ENCODE measurements around the gene MYH15.

MYH15 gene

DNA sequence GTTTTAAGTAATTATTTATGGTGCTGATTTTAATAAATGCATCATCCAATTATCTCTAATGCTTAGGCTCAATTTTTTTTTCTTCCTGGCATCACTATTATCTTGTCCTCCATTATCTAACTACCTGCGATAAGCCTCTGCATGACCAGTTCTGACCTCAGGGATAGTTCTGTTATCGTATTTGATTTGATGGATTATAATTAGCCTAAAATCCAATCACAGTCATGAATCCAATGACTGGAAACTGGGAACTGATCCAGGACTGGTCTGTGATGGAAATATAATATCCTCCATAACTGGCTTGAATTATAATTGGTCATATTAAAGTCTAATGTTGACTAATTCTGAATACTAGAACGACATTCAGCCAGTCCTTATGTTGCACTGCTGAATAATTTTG is 1.1 kb downstream of the MYH15 start:
- DNase-seq: no peak

DNA sequence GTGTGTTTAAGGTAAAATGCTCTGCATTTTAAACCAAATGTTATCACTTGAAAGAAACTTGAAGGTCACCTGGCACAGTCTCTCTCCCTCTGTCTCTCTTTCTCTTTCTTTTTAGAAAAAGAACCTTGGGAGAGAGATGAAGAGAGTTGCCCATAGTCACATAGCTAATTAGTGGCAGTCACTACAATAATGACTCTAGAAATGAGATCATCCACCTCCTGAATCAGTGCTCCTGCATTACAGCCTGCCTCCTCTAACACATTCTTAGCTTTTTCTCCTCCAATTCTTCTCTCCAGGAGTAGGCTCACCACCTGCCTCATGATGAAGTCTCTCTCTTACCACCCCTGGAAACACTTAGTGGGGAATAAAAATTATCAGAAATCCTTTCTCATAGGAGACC is 2.5 kb downstream of the MYH15 start:
- no peak for DNase-seq

GRCh38 chr3:108505811-108506210 is 4.6 kb downstream of the MYH15 start:
- no peak for DNase-seq

DNA sequence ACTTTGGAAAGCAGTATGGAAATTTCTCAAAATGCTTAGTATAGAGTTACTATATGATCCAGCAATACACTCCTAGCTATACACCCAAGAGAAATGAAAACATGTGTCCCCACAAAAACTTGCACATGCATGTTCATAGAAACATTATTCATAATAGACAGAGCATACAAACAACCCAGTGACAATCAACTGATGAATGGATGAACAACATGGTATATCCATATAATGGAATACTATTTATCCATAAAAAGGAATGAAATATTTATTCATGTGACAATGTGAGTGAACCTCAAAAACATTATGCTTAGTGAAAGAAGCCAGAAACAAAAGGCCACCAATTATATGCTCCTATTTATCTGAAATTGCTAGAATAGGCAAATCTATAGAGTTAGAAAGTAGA is 6.7 kb downstream of the MYH15 start:
- DNase-seq: no peak

DNA sequence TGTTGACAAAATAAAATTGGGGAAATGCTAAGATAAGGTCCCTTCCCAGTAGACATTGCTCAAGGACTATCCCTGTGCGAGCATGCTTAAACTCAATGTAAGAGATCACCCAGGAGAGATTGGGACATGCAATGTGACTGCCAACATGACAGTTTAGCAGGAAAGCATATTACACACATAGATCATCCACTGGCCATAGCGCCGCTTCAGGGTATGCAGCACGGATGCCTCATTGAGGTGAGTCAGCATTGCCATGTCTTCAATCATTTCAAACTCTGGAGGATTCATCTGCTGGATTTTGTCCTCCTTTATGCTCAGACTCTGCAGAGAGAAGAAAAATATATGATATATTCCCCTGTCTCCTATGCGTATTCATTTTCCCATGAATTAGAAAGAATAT is 8.9 kb downstream of the MYH15 start:
- DNase-seq: no peak

GRCh38 chr3:108500728-108501127 is 9.7 kb downstream of the MYH15 start:
- no peak for DNase-seq

GRCh38 chr3:108497271-108497670 is 13.1 kb downstream of the MYH15 start:
- no peak for DNase-seq

GRCh38 chr3:108495717-108496116 is 14.7 kb downstream of the MYH15 start:
- no peak for DNase-seq

DNA sequence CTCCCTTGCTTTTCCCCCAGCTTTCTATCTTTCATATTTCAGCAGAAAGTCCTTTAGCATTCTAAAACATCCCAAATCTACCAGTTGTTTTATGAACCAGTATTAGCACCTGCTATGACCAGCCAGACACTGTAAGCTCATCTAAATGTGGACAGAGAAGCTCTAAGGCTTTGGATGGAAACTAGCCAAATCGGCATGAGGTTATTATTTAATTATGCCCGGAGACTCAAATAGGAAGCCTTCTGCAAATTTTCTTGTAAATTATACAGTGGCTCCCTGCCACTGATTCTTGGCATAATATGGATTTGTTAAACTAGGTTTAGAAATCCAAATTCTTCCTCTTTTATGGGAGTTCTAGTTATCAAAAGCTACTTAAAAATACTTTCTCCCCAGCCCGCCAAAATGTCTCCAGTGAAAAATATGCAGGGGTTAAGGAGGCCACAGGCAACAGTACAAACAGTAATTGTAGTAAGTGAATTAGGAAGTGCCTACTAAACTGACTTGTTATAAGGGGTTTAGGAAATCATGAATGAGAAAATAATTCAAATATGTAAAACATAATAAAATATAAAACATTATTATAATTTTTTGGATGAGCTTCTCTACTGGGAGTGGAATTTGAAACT is 15.4 kb downstream of the MYH15 start:
- no peak for DNase-seq

- DNase-seq: no peak
These were observed 16.5 kb downstream of the MYH15 start for GRCh38 chr3:108493862-108494261.

DNA sequence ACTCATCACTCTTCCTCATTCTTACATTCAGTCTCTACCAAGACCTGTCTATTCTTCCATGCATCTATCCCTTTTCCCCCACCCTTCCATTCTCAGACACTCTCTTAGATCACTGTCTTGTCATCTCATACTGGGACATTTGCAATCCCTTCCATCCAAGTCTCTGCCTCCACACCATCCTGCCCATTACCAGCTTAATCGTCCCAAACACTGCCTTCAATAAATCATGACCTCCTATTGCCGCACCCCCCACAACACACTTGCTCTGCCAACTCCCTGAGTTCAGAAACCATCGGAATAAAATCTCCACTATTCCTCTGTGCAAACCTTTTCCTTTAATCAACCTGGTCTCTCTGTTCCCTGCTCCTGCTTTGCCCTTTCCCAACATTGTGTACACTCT is 18.9 kb downstream of the MYH15 start:
- DNase-seq: no peak

DNA sequence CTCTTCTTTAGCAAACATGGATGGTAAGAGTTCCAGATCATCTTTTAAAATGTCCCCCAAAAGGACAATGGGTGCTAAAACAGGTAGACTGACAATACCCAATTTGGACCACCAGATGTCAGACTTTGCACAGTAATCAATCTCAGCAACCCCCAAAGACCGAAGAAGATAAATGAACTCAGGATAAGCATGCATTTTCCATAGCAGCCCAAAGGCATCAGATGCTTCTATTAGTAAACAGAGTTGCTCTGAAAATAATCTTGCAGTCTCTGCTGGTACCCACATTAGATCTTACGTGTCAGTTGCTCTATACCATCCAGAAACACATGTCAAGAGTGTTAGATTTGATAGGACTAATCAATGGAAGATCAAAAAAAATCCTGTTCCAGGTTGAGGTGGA is 20.6 kb downstream of the MYH15 start:
- DNase-seq: peak; percentile 27

DNA sequence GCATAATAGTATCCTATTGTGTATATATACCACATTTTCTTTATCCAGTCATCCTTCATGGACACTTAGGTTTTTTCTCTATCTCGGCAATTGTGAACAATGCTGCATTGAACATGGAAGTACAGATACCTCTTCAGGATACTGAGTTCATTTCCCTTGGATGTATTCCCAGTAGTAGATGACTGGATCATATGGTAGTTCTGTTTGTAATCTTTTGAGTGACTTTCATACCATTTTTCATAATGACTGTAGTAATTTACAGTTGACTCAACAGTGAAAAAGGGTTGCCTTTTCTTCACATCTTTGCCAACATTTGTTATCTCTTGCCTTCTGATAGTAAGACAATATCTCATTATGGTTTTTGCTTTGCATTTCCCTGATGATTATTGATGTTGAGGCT is 21.8 kb downstream of the MYH15 start:
- no peak for DNase-seq

- no peak for DNase-seq
These were observed 23.0 kb downstream of the MYH15 start for GRCh38 chr3:108487439-108487838.

DNA sequence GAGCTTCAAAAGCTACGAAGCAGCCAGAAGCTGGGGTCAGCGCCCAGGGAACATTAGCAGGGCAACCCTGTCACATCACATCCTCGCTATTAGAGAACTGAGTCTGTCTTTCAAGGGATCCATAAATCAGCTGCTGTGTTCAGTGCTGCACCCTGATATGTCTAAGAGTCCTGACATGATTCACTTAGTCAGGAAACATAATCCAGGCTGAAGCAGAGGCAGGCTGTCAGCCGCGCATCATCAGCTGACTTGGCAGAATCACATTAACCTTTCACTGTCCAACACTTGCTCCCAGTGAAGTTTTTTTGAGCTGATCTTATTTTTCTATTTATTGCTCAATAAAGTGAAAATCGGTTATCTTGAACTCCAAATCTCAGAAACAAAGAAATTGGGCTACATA is 23.5 kb downstream of the MYH15 start:
- DNase-seq: peak; percentile 5

DNA sequence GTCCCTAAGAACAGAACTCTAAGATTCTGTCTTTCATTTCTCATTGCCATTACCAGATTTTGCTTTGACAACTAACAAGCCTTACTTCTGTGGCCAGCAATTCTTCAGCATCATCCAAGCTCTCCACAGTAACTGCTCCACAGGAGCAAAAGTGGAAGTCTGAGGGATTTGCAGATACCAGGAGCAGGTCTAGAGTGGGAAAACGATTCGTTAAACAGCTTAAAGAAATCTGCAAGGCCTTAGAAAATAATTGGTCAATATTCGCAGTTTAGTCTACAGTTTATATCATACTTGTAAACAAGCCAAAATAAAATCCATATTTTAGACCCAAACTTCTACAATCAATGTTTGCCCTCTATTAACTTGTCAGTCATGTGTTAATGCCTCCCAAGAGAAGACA is 24.1 kb downstream of the MYH15 start:
- no peak for DNase-seq

GRCh38 chr3:108485146-108485545 is 25.2 kb downstream of the MYH15 start:
- no peak for DNase-seq

DNA sequence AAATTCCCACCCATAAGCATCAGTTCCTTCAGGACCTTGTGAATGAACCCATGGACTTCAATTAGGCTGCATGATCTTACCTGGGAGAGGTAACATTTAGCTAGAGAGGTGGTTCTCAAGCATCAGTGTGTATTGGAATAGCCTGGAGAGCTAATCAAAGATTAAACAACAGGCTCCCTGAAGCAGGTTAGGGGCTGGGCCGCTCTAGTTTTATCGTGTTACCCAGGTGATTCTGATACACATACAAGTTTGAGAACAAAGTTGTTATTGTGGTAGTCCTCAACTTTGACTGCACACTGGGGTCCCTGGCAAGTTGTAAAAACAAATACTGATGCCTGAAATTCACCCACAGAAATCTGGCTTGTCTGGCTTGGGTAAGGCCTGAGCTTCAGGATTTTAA is 31.2 kb downstream of the MYH15 start:
- no peak for DNase-seq

GRCh38 chr3:108477511-108478147 is 32.8 kb downstream of the MYH15 start:
- DNase-seq: peak; percentile 69

DNA sequence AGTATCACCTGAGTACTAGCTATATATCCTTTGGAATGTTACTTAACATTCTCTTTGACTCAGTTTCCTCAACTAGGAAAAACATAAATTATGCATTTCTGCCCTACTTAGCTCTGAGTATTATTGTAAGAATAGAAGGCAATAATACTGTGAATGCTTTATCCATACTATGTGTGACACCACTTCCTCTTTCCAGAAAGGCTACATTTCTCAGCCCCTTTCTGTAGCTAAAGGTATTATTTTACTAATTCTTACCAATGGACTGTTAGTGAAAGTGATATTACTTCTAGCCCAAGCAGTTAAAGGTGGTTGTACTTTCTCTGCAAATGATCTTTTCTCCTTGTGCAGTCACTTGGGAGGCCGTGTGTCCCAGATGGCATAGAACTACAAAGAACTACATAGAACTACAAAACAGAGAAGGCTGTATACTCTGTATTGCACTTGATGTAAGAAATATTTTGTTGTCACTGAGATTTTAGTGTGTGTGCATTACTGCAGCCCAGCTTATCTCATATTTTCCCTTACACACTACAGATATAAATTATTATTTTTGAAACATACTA is 35.1 kb downstream of the MYH15 start:
- no peak for DNase-seq

DNA sequence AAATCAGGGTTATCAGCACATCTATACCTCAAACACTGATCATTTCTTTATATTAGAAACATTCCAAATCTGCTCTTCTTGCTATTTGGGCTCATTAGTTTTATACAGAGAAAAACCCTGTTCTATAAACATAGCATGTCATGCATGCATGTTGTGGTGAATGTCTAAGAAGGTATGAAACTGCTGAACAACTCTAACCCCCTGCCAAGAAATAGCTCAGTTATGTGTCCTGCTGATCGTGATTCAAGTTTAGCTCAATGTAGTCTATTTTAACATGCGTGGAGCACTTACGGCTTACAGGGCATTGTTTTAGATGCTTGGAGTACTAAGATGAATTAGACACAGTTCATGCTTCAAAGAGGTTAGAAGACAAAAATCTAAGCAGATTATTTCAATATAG is 35.8 kb downstream of the MYH15 start:
- DNase-seq: no peak

GRCh38 chr3:108473711-108474110 is 36.7 kb downstream of the MYH15 start:
- no peak for DNase-seq

- no peak for DNase-seq
These were observed 38.3 kb downstream of the MYH15 start for GRCh38 chr3:108472001-108472591.

DNA sequence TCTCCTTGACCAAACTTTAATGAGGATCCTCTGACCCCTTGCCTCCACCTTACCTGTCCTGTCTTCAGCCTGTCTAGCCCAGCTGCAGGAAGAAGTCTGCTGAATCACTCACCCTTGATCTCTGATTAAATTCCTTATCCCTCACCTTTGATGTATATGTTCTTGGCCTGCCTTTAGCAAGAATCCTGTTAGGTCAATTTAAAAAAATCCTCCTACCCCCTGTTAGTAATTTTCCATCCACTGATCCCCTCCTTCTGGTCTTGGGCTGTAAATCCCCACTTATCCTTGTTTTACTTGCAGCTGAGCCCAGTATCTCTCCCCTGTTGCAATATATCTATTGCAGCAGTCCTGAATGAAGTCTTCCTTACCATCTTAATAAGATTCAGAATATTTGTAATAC is 39.0 kb downstream of the MYH15 start:
- no peak for DNase-seq

GRCh38 chr3:108469126-108469525 is 41.3 kb downstream of the MYH15 start:
- DNase-seq: no peak

Data from NCI-H510A treated with DMSO at 0.1 percent for 48 hours (cell line).